Measurements from ENCODE around the gene OVCA2.

The OVCA2 gene

DNA sequence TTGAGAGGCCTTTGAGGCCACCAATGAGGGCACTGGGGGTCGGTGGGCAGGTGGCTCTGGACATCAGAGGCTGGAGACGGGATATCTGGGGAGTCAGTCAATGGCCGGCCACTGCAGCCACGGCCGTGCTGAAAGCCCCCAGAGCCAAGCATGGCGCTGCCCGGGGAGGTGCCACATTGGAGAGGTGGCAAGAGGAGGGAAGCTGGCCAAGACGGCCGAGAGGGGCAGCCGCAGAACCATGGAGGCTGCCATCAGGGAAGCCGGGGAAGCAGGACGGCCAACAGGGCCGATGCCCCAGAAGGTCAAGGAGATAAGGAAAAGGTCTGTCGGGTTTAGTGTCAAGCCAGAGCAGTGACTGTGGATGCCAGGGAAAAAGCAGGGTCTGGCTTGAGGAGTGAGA, 26.5 kb upstream of the OVCA2 start:
- no peak for DNase-seq

- no peak for DNase-seq
These were observed 25.3 kb upstream of the OVCA2 start for GRCh38 chr17:2016494-2016893.

DNA sequence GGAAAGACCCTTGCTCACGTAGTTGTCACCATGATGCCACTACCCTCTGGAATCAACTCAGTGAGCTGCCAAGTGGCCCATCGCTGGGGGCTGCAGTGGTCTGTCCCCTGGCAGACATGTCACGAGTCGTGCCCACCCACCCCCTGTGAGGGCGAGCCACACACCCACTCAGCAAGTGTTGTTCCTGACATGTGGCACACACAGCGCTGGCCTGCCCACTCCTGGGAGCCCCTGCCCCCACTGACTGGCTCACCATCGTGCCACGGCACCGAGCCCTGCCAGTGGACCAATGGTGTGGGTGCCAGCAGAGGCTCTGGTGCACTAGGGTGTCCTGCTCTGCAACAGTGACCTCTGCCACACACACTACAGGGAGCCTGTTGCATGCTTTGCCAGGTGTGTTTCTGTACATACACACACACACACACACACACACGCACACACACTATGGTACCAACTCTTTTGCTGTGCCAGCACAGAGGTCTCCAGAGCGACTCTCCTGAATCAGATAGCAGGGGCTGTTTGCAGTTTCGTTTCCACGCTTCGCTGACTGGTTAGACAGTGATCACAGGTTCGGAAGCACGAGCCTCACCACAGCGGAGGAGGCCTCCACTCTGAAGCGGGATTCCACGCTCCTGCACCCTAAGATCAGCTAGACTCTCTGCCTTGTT, 24.4 kb upstream of the OVCA2 start:
- DNase-seq: no peak

DNA sequence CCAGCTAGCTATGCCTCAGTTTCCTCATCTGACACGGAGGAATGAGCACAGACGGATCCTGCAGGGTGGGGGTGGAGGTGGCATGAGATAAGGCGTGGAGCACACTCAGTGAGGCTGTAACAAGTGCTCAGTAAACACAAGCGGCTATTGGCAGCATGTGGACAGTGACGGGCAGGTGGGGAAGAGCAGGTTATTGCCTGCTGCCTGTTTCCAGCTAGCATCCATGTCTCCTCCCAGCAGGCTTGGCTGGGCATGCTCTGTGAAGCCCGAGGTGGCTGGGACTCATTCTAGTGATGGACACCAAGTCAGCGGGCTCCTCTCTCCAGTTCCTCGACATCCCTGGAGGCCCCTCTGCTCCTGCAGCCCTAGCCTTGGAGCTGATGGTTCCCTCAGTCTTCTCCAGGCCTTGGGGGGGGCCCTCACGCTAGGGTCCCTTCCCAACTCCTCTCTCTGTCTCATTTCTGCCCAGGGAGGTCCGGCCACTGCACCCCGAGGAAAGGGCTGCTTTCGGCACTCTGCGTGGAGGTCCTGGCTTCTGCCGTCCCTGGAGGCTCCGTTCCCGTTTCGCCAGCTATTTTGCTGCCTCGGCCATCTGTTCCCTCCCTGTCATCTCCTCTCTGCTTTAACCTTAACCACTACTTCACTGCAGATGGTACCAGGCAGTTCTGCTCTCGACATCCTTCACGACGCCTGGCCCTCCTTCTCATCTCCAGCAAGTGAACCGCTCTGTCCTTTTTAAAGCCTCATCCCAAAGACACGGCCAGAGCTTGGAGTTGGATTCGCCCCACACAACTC, 22.9 kb upstream of the OVCA2 start:
- peak in 1 of 2 experiments; percentile 24 for DNase-seq

DNA sequence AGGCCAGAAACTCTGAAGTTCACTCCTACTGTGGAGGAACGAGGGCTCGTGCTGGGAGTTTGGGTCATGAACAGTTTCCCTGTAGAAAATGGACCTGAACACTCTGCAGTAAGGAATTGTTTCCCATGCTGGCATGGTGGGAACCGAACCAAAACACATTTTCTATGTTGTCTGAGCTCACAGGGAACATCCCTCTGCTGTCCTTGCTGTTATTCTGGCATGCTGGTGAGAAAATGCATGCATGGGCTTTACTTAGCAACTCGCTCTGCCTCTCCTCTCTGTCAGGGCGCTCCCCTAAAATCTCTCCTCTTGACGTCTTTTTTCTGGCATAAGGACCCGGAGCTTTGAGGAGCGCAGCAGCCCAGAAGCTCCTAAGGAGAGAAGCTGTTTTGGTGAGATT, 22.1 kb upstream of the OVCA2 start:
- no peak for DNase-seq

DNA sequence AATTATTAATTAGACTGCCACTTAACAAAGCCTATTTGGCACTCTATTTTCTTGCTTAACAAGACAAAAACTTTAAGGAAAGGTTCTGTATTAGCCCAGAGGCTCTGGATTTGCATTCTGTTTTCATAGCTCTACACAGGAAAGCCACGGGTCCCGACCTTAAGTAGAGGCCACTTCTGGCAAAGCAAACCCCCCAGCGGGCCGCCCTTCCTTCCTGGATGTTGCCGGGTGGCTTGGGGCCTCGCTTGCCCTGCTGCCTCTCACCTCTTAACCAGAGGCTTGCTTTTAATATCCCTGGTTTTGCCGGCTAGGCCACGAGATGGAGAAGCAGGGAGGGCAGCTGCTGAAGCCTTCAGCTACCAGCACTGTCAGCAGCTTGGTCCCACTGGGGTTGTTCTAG, 21.1 kb upstream of the OVCA2 start:
- DNase-seq: no peak

- no peak for DNase-seq
These were observed 19.1 kb upstream of the OVCA2 start for GRCh38 chr17:2022647-2023240.

DNA sequence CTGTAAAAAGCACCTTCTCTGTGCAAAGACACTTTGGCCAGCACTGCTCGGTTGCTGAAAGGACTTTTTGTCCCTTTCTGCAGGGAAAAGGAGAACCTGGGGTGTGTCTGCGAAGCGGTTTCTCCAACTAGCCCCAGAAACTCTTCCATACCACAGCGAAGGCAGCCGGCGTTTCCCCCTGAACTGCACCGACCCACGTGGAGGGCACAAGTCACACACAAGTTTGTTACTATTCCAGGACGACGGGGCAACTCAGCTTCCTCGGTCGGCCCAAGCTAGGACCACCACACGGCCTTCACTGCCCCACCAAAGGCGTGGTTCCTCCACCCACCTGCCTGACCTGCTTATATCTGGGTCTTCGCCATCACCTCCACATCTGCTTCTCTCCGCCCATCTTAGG, 18.6 kb upstream of the OVCA2 start:
- no peak for DNase-seq

GRCh38 chr17:2023692-2024571, 17.9 kb upstream of the OVCA2 start:
- DNase-seq: peak in 1 of 2 experiments; percentile 37

DNA sequence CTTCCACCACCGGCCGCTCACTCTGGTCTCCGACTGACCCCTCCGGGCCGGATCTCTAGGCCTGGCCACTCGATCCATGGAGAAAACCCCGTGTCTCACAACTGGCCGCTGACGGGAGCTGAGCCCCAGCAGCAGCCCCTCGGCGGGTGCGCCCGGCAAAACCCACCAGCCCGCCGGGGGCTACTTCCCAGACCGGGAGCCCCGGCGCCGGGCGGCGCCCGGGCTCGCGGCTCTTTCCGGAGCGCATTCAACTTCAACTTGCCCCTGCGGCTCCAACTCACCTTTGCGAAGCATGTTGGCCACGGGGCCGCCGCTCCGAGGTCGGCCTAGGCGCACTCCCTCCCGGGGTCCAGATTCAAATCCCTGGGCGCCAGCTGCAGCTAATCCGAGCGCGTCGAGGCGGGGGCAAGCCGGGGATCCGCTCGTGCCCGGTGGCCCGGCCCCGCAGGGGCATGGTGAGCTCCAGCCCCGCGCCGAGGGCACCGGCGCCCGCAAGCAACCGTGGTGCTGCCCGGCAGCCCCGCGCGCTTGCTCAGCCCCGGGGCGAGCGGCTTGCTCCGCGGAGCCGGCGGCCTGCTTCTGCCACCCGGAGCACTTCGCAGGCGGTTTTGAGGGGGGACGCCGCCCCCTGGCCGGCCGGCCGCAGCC, 17.1 kb upstream of the OVCA2 start:
- DNase-seq: peak in 1 of 2 experiments; percentile 55

DNA sequence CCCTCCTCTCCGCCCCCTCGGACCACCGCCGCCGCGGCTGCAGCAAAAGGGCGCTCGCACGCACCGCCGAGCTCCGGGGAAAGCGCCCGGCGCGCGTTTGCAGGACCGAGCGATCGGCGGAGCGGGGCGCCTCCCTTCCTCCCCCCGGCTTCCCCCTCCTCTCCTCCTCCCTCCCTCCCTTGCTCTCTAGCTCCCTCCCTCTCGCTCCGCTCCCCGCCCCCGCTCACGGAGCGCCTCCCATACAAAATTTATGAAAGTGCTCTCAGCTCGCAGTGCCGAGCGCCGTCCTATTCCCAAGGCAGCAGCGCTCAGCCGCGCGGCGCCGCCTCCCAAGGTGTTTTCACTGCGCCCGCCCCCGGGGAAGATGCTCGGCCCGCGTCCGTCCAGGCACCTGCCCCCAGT, 16.6 kb upstream of the OVCA2 start, which contains the start of gene RTN4RL1:
RTN4RL1 (minus strand) TSS at position 115 of the 402 bp plus-strand sequence. CDS start 469 bp downstream, outside the sequence.
- peak; percentile 26 to 66 for DNase-seq

DNA sequence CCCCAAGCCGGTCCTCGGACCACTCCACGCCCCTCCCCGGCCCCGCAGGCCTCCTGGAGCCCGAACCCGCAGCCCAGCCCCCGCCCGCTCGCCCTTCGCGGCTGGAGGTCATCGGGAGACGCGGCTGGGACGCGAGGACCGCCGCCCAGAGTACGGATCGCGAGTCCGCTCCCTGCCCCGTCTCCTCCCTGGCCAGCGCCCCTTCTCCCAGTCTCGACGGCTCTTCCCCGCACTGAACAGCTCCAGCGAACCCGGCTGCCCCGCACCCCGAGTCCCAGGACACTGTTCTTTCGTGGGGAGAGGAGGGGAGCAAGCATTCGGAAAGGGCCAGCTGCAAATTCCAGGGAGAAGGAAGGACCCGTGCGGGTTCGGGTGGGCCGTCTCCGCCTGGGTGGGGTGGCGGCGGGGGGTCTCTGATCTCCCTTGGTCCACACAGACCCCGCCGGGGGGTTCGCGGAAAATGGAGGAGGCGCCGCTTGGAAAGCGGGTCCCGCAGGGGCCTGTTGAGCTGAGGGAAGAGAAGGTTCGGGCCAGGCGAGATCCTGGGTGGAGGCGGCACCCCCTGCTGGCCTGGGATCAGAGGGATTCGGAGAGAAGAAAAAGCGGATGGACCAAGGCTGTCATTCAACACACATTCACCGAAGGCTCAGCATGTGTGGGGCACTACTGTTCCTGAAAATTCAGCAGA, 16.1 kb upstream of the OVCA2 start:
- peak; percentile 35 to 83 for DNase-seq

GRCh38 chr17:2027528-2028233, 14.1 kb upstream of the OVCA2 start:
- DNase-seq: no peak

DNA sequence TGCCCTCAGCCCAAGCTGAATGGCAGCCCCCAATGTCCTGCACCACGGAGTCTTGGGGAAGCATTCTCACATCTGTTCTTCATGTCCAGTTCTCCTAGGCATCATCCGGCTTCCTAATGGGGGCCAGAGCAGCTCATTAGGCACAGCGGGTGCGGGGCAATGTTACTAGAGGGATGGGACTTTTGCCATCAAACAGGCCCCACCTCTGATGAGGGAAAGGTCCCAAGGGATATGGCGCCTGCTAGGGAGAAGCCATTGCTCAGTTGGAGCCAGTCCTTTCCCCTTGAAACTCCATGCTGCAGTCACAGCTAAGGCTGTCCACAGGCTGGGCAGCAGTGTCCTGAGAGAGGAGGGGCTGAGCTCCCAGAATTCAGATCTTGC, 13.6 kb upstream of the OVCA2 start:
- no peak for DNase-seq

DNA sequence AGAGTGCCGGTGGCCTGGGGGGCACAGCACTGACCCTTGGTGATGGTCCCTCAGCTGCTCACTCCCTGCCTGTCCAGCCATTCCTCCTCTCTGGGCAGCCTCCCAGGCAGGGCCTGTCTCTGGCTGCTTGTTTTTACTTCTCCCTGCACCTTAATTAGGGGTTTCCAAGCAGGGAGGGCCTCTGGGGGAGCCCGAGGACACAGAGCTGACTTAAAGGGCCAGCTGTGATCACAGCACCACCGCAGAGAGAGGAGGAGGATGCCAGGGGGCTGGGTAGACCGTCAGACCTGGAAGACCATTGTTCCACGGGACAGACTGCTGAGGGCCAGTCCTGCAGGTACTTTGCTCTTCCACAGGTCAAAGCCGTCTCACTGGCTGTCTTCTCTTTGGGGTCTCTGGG, 13.1 kb upstream of the OVCA2 start:
- DNase-seq: no peak

- peak; percentile 64 to 88 for DNase-seq
These were observed 11.7 kb upstream of the OVCA2 start, which contains the start of gene DPH1 for GRCh38 chr17:2029911-2030778. Gene DPH1 (plus strand): TSS chr17:2030153. CDS start chr17:2030170, 17 bp downstream.

DNA sequence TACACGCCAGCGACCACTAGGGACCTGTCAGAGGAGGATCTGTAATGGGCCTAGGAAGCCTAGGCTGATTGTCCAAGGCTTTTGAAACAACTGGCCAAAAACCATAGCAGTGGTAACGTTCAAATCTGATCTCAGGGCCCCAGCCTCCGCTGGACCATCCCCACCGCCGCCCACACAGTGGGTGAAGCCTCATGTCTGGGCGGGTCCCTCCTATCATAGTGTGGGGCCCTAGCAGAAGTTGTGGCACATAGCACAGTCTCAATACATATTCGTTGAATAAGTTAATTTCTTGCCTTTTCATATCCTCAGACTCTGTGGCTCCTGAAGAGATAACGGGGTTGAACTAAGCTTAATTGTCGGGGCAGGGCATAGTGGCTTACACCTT, 11.1 kb upstream of the OVCA2 start:
- no peak for DNase-seq

DNA sequence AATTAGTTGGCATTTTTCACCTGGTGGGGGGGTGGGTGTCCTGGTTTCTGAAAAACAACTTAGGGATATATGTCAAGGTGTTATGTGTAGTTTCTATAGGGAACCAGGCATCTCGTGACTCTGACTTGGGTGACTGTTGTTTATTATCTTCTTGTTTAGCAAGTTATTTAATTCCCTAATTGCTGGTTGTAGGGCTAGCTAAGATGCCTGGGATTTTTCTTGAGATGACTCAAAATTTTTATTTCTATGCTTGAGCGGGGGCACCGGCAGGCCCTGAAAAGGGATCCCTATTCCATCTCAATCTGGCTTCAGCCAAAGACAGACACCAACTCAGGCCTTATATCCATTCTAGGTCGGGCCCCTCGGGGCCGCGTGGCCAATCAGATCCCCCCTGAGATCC, 8.7 kb upstream of the OVCA2 start:
- DNase-seq: no peak

DNA sequence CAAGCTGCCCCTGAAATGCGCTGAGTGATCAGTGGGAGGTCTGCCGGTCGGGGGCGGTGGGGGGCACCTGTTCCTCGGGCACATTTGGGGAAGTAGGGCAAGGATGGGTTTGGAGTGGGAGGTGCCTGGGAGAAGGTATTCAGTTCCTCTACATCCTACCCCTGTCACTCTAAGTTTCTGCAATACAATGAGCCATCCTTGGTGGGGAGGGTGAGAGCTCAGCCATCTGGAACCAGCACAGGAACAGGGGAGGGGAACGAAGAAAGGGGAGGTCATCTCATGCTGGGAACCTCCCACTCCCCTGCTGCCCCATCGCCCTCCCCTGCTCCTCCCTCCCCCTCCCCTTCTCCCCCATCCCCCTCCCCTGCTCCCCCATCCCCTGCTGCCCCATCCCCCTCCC, 7.7 kb upstream of the OVCA2 start:
- DNase-seq: peak in 1 of 2 experiments; percentile 19
